NCI-H510A (cell line): ENCODE data around the gene ZNF304.

Experiments used
- DNase-seq: peaks from one replicate; lab custom pipeline; 2025; lab: John Stamatoyannopoulos, UW

The ZNF304 gene

DNA sequence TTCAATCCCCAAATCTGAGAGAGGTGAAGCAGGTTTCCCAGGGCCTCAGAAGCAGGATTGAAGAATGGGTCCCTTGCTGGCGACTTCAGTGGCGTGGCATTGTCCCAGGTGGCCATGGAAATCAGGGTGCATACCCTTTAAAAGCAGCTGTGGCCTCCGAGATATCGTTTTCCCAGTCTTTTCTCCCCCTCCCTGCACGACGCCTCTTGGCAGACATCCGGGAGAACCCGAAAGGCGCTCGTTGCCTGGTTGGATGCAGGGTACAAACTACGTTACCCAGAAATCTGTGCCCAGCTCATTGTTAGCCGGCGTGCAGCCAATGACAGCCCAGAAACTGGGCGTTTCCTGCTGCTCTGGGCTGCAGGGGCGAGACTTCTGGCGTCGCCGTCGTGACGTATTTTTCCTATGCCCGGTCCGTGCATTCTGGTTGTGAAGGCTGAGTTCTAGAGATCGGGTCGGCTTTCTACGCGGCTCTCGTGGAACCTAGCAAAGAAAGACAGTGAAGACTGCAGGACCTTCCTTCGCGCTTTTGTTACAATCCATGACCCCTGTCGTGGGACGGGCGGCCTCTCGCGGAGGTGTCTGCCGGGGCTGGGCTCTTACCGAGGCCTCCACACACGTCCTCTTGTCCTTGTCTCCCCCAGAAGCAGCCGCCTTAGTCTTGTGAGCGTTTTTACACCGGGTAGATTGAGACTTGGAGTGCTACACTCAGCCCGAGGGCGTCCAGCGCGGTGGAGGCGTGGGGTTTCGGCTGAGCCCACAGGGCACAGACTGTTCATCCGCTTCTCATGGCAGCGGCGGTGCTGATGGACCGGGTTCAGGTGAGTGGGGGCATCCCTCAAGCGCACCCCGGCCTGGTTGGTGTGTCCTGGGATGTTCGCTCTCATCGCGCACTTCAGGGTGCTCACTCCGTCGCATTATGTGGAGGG, at the start of gene ZNF304:
TSS of gene ZNF304 (plus strand) at position 395 of the 929 bp plus-strand sequence. CDS start at position 789, 394 bp downstream.
- DNase-seq: peak; percentile 79

- no peak for DNase-seq
These were observed 49.0 kb upstream of the ZNF304 start for GRCh38 chr19:57302020-57302465.

- DNase-seq: no peak
These were observed 48.2 kb upstream of the ZNF304 start for GRCh38 chr19:57302727-57303401.

- no peak for DNase-seq
These were observed 46.0 kb upstream of the ZNF304 start for GRCh38 chr19:57305056-57305455.

- no peak for DNase-seq
These were observed 42.6 kb upstream of the ZNF304 start for GRCh38 chr19:57308514-57308913.

DNA sequence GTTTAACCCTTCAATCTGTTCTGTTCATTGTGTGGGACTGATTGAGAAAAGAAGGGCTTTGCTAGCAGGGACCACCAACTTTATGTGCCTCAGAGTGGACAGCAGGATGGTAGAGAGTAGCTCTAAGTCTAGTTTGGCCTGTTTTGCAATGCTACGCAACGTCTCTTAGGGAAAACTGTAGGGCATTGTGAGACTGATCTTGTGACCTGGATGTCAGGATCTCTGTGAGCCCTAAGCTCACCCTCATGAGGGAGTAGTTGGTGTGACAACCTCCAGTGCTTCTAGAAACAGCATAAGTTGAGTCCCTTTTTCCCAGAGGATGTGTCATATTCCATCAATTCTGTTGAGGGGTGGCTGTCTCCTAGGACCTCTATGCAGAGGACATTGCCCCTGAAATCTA, 40.3 kb upstream of the ZNF304 start:
- no peak for DNase-seq

DNA sequence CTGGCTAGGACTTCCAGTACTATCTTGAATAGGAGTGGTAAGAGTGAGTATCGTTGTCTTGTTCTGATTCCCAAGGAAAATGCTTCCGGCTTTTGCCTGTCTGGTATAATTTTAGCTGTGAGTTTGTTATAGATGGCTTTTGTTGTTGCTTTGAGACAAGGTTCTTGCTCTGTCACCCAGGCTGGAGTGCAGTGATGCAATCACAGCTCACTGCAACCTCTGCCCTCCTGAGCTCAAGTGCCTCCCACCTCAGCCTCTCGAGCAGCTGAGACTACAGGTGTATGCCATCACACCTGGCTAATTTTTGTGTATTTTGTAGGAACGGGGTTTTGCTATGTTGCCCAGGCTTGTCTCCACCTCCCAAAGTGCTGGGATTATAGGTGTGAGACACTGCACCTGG, 36.9 kb upstream of the ZNF304 start:
- no peak for DNase-seq

DNA sequence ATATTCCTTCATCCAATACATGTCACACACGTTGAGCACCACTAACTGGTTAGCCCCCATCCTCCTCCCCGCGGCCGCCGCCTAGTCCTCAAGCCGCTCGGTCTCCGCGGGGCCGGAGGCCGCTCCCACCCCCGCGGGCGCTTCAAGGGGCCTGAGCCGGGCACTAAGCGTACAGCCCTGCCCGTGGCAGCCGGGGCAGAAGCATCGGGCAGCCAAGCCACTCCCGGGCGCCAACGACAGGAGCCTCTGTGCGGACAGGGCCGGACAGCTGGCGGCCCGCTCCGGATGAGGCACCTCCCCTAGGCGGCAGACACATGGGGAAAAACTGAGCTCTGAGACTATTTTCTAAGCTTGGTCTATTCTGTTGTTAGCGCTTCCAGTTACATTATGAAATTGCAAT, 33.6 kb upstream of the ZNF304 start:
- DNase-seq: no peak

- no peak for DNase-seq
These were observed 31.2 kb upstream of the ZNF304 start for GRCh38 chr19:57319869-57320179.

DNA sequence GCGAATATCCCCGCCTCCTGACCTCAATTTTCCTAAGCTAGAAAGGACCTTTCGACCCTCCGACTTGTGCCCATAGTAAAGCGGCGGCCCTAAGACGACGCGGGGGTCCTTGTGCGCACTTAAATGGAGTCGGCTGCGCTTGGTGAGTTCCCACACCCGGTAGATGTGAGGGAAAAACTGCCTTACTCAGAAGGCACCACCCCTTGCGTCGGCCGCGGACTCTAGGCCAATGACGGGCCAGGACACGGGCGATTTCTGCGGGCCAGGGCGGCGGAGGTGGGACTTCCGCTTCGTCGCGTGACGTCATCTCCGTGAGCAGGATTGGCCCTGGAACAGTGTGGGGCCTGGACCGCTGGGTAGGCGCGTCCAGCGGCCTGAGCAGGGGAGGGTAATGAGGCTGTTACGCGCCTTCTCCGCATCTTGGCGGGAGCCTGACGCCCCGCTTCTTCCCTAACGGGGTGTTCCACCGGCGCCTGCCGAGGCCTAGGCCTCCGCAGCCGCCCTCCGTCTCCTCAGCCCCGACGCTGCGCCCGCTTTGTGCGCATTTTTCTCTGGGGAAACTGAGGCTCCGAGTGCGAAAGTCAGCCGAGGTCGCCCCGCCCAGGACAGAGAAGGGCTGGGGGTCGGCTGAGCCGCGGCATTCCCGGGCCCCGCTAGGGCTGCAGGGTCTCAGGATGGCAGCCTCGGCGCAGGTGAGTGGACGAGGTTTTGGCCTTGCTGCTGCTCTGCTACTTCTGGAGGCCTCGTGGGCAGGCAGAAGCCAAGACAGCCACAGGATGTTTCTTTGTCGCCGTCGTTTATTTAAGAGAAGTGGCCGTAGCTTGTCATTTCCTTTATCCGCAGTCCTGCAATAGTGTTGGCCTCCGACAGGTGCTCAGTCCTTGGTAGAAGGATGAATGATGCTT, 30.6 kb upstream of the ZNF304 start, which contains the start of gene ZNF543:
TSS of gene ZNF543 (plus strand) at position 293 of the 905 bp plus-strand sequence. CDS start at position 675, 382 bp downstream.
- DNase-seq: peak; percentile 90

GRCh38 chr19:57321116-57321515, 30.0 kb upstream of the ZNF304 start:
- DNase-seq: no peak

- no peak for DNase-seq
These were observed 29.3 kb upstream of the ZNF304 start for GRCh38 chr19:57321751-57322150.

- DNase-seq: no peak
These were observed 26.1 kb upstream of the ZNF304 start for GRCh38 chr19:57324992-57325391.

DNA sequence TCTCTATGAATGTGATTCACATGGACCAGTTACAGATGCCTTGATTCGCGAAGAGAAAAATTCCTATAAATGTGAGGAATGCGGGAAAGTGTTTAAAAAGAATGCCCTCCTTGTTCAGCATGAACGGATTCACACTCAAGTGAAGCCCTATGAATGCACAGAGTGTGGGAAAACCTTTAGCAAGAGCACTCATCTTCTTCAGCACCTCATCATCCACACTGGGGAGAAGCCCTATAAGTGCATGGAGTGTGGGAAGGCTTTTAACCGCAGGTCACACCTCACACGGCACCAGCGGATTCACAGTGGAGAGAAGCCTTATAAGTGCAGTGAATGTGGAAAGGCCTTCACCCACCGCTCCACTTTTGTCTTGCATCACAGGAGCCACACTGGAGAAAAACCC, 23.1 kb upstream of the ZNF304 start:
- DNase-seq: no peak

GRCh38 chr19:57334191-57334590, 16.9 kb upstream of the ZNF304 start:
- no peak for DNase-seq

DNA sequence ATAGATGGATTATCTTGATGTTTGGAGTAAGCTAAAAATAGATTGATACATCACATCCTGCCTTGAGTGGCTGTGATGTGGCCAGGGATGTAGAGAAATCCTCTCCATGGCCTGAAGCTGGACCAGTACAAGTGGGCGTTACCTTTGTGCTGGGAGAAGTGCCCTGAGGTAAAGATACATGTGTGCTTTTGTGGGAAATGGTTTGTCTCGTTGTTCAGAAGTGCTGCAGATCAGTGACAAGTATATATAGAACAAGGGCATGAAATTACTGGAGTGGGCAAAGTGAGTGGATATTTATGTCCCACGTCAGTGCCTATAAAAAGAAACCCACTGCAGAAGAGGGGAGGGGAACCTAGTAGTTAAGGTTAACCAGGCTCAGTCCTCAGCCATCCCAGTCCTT, 12.2 kb upstream of the ZNF304 start:
- no peak for DNase-seq

DNA sequence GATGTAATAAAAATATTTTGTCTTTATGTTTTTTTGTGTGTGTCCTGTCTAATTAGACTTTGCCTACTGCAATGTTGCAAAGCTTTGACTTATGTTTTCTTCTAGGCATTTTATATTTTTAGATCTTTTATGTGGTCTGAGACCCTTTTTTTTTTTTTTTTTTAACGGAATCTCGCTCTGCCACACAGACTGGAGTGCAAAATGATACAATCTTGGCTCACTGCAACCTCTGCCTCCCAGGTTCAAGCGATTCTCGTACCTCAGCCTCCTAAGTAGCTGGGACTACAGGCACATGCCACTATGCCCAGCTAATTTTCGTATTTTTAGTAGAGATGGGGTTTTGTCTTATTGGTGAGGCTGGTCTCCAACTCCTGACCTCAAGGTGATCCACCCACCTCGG, 8.5 kb upstream of the ZNF304 start:
- no peak for DNase-seq

DNA sequence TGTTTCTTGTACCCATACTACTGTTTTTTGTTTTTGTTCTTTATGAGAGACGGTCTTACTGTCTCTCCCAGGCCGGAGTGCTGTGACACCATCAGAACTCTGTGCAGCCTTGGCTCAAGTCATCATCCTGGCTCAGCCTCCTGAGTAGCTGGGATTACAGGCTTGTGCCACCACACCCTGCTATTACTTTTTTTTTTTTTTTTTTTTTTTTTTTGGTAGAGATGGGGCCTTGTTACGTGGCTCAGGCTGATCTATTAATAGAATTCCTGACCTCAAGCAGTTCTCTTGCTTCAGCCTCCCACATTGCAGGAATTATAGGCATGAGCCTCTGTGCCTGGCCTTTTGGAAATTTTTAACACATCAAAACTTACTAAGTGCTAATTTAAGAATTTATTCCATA, 2.9 kb upstream of the ZNF304 start:
- DNase-seq: no peak

DNA sequence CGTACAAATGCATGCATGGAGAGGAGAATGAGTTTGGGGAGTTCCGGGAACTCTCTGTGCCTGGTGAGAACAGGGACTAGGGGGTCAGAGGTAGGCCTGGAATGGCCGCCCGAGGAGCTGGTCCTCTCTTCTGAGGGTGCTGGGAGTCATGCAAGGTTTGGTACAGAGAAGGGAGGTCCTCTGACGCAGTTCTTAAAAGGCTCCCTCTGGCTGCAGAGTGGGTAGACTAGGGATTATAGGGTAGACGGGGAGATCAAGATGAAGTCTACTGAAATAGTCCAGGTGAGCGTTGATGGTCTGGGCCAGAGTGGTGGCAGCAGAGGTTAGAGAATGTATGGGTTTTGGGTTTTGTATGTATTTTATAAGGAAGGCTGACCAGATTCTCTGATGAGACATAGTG, 796 bp downstream of the ZNF304 start:
- no peak for DNase-seq

DNA sequence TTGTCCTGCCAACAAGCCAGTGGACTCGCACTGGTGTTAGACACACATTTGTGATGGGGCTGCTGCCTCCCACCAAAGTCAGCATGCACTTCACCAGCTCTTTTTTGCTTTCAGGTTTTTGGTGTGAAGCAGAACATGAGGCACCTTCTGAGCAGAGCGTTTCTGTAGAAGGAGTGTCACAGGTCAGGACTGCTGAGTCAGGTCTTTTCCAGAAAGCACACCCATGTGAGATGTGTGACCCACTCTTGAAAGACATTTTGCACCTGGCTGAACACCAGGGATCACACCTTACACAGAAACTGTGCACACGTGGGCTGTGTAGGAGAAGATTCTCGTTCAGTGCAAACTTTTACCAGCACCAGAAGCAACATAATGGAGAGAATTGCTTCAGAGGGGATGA, 4.8 kb downstream of the ZNF304 start:
- no peak for DNase-seq

DNA sequence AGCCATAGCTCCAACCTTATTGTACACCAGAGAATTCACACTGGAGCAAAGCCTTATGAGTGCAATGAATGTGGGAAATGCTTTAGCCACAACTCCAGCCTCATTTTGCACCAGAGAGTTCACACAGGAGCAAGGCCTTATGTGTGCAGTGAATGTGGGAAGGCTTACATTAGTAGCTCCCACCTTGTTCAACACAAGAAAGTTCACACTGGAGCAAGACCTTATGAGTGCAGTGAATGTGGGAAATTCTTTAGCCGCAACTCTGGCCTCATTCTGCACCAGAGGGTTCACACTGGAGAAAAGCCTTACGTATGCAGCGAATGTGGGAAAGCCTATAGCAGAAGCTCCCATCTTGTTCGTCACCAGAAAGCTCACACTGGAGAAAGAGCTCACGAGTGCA, 6.3 kb downstream of the ZNF304 start:
- no peak for DNase-seq

DNA sequence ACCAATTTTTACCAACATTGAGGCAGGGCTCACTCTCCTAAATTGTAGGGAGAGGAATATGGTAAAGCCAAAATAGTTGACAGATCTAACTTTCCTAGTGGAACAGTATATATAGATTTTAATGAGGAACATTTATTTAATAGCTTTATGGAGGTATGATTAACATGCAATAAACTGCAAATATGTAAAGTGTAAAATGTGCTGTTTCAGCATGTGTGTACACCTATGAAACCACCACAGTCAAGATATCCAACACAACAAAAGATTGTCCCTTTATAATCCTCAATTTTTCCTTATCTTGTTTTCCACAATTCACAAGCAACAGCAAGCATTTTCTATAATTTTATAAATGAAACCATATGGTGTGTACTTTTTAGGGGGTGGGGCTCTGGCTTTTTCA, 8.2 kb downstream of the ZNF304 start:
- DNase-seq: no peak
